ENCODE data around the gene EPHB3.

The EPHB3 gene

DNA sequence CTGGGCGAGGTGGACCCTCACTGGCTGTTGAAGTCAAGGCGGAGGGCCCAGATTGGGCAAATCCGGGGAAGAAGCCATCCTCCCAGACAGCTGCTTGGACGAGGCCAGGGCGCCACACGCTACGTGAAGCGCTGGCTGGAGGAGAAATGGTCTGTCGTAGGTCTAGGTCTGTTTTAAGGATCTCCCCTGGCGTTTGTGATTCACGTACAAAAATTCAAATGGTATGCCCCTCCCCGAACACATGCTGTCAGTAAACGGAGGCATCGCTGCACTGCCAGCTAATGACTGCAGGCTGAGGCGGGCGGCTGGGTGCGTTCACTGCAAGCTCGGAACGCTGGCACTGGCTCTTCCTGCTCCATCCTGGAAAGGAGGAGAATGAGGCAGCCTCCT, 69.9 kb downstream of the EPHB3 start:
- TF ChIP-seq TEAD4 (IDR thresholded peaks at IDR 0.05) (no peak), YY1 (IDR thresholded peaks at IDR 0.05; ENCODE audit: low read depth) (no peak), RAD21 (IDR thresholded peaks at IDR 0.05; ENCODE audit: low read depth) (no peak), CREB1 (IDR thresholded peaks at IDR 0.05; ENCODE audit: low read depth) (no peak), TCF12 (IDR thresholded peaks at IDR 0.05; ENCODE audit: low read depth) (no peak), TAF1 (IDR thresholded peaks at IDR 0.05; ENCODE audit: low read depth) (no peak), CEBPB (IDR thresholded peaks at IDR 0.05) (no peak), NFIC (IDR thresholded peaks at IDR 0.05) (no peak), EP300 (IDR thresholded peaks at IDR 0.05; ENCODE audit: borderline replicate concordance) (no peak), USF1 (IDR thresholded peaks at IDR 0.05) (no peak), MAX (IDR thresholded peaks at IDR 0.05) (no peak), EGR1 (IDR thresholded peaks at IDR 0.05) (no peak)
- TF ChIP-seq, protein P1, sequence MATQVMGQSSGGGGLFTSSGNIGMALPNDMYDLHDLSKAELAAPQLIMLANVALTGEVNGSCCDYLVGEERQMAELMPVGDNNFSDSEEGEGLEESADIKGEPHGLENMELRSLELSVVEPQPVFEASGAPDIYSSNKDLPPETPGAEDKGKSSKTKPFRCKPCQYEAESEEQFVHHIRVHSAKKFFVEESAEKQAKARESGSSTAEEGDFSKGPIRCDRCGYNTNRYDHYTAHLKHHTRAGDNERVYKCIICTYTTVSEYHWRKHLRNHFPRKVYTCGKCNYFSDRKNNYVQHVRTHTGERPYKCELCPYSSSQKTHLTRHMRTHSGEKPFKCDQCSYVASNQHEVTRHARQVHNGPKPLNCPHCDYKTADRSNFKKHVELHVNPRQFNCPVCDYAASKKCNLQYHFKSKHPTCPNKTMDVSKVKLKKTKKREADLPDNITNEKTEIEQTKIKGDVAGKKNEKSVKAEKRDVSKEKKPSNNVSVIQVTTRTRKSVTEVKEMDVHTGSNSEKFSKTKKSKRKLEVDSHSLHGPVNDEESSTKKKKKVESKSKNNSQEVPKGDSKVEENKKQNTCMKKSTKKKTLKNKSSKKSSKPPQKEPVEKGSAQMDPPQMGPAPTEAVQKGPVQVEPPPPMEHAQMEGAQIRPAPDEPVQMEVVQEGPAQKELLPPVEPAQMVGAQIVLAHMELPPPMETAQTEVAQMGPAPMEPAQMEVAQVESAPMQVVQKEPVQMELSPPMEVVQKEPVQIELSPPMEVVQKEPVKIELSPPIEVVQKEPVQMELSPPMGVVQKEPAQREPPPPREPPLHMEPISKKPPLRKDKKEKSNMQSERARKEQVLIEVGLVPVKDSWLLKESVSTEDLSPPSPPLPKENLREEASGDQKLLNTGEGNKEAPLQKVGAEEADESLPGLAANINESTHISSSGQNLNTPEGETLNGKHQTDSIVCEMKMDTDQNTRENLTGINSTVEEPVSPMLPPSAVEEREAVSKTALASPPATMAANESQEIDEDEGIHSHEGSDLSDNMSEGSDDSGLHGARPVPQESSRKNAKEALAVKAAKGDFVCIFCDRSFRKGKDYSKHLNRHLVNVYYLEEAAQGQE (IDR thresholded peaks at IDR 0.05; ENCODE audit: low read depth): no peak
